GM06990 (cell line): ENCODE measurements around the gene YJEFN3.

ENCODE experiments used
- DNase-seq: peaks from one replicate; pipeline ENCODE4 v3.0.0-alpha.2; 2011; ENCODE audit not compliant: insufficient read length; ENCODE audit errors: extremely low read depth
- H3K27me3 ChIP-seq: replicated peaks from 2 replicates; pipeline ENCODE4 v1.6.0; 2011; ENCODE audit warnings: low read length; ENCODE audit not compliant: control insufficient read depth, insufficient read depth
- H3K36me3 ChIP-seq: 2 replicates; pipeline ENCODE4 v1.5.1; 2011; ENCODE audit warnings: low read length; ENCODE audit not compliant: control insufficient read depth, insufficient read depth
- H3K4me3 ChIP-seq: replicated peaks from 2 replicates; pipeline ENCODE4 v1.5.1; 2011; ENCODE audit warnings: low read depth, mild to moderate bottlenecking, control low read depth, low read length
- TF ChIP-seq, protein P1 (sequence below): IDR thresholded peaks from 2 replicates; pipeline ENCODE4 v1.5.1; 2011; ENCODE audit warnings: low read length, control low read depth, mild to moderate bottlenecking, inconsistent platforms; ENCODE audit not compliant: insufficient read depth, poor library complexity, severe bottlenecking

Gene YJEFN3

DNA sequence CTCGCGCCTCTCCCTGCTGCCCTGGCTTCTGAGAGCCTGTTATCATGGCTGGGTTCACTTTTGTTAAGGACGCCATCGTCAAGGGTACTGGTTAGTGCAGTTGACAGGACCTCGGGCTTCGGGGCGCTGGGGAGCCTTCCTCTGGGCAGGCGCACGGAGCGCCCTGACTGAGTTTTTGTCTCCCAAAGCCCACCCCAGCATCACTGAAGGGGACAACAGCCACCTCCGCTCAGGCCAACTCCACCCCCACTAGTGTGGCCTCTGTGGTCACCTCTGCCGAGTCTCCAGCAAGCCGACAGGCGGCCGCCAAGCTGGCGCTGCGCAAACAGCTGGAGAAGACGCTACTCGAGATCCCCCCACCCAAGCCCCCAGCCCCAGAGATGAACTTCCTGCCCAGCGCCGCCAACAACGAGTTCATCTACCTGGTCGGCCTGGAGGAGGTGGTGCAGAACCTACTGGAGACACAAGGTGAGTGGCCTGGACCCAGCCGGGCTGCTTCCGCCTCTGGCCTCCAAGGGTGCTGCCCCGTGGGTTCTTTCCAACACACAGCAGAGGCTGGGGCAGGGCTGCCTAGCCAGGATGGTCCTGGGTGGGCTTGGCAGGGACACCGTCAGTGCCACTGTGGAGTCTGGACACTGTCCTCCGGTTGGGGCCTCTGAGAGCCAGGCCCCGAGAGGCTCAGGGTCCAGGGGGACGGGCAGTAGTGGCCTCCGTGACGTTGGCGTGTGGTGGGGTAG is 30.3 kb upstream of the YJEFN3 start:
- H3K36me3 ChIP-seq = peaks cover 54% of the 10 kb centered on the region
- H3K4me3 ChIP-seq = no peak overlapping the region
- TF ChIP-seq, protein P1, sequence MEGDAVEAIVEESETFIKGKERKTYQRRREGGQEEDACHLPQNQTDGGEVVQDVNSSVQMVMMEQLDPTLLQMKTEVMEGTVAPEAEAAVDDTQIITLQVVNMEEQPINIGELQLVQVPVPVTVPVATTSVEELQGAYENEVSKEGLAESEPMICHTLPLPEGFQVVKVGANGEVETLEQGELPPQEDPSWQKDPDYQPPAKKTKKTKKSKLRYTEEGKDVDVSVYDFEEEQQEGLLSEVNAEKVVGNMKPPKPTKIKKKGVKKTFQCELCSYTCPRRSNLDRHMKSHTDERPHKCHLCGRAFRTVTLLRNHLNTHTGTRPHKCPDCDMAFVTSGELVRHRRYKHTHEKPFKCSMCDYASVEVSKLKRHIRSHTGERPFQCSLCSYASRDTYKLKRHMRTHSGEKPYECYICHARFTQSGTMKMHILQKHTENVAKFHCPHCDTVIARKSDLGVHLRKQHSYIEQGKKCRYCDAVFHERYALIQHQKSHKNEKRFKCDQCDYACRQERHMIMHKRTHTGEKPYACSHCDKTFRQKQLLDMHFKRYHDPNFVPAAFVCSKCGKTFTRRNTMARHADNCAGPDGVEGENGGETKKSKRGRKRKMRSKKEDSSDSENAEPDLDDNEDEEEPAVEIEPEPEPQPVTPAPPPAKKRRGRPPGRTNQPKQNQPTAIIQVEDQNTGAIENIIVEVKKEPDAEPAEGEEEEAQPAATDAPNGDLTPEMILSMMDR = no peak
- no peaks in the 10 kb centered on the region for H3K27me3 ChIP-seq
- DNase-seq = no peak

DNA sequence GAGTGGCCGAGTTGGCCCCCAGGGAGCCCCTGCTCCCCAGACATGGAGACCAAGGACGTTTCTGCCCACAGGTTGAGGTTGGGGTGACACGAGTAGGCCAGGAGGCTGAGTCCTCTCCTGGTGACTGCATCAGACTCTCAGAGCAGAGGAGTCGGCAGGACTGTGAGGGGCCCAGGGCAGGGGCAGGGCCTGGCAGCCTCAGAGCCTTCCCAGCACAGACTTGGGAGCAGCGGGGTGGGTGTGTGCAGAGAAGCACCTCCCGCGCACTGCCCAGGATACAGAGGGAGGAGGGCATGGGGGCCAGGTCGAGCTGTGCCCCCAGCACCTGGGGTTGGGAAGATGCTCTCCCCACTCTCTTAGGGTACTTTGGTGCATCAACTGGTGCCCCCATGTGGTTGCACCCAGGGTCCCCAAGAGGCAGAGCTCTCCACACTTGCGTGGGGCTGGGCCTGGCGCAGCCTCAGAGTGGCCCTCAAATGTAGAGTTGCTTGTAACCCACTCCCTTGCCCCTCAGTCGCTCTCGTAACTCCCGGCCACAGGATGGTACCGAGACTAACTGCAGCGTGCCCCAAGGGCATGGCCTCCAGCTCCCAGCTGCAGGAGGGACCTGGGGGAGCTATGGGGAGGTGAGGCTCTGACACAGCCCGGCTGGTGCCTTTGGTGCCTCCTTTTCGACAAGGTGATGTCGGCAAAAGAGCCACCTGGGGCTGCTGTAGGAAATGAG is 29.3 kb upstream of the YJEFN3 start:
- DNase-seq = no peak
- TF ChIP-seq, protein P1 = no peak
- Histone ChIP-seq H3K36me3 (peaks cover 56% of the 10 kb centered on the region), H3K27me3 (no peaks in the 10 kb centered on the region), H3K4me3 (no peak overlapping the region)

DNA sequence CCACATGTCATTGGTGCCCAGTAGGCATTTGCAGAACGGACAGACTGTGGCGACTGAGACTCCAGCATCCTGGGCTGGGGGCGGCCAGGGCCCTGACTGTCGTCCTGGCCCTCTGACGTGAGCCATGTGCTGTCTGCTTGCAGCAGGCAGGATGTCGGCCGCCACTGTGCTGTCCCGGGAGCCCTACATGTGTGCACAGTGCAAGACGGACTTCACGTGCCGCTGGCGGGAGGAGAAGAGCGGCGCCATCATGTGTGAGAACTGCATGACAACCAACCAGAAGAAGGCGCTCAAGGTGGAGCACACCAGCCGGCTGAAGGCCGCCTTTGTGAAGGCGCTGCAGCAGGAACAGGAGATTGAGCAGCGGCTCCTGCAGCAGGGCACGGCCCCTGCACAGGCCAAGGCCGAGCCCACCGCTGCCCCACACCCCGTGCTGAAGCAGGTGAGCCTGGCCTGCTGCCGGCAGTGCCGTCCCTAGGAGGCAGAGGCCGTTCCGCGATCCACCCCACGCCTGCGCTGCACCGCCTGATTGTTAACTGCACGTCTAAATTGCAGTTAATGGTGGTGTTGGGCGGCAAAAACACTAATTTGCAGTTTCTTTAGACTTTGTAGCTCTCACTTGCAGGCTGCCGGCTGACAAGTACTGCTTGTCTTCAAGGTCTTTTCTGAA is 27.6 kb upstream of the YJEFN3 start:
- Histone ChIP-seq H3K4me3 (no peak overlapping the region), H3K27me3 (no peaks in the 10 kb centered on the region), H3K36me3 (peaks cover 62% of the 10 kb centered on the region)
- DNase-seq = no peak
- TF ChIP-seq, protein P1 = no peak

DNA sequence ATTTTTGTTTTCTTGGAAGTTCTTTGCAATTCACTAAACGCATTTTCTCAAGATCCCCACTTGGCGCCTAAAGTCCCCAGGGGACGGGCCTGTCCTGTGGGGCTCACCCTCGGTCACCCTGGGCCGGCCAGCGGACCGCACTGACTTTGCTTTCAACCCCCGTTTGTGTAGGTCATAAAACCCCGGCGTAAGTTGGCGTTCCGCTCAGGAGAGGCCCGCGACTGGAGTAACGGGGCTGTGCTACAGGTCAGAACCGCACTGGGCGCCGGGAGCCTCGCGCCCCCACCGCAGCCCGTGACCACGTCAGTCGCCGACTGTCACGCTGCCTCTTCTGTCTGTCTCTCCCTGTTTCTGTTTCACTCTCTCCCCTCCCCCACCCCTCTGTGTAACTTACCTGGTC is 26.9 kb upstream of the YJEFN3 start:
- Histone ChIP-seq H3K27me3 (no peaks in the 10 kb centered on the region), H3K36me3 (peaks cover 57% of the 10 kb centered on the region), H3K4me3 (no peak overlapping the region)
- no peak for DNase-seq
- TF ChIP-seq, protein P1 = no peak

DNA sequence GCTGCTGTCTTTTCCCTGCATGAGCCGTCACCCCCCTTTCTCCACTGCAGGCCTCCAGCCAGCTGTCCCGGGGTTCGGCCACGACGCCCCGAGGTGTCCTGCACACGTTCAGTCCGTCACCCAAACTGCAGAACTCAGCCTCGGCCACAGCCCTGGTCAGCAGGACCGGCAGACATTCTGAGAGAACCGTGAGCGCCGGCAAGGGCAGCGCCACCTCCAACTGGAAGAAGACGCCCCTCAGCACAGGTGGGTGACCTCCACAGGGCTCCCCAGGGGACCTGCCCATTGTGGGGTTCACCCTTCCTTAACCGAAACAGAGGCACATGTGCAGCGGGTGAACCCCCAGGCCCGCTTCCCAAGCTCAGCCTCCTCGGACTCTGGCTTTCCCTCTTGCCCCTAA is 26.4 kb upstream of the YJEFN3 start:
- TF ChIP-seq, protein P1 = no peak
- DNase-seq = no peak
- Histone ChIP-seq H3K36me3 (peaks cover 56% of the 10 kb centered on the region), H3K27me3 (no peaks in the 10 kb centered on the region), H3K4me3 (no peak overlapping the region)
